Uterus (tissue), 4 donors: ENCODE measurements around the gene TMEM51. TPM values are rescaled to one million over a fixed set of nuclear protein-coding genes. Genes with fewer than 3 reads are reported as not detected.
A peak's percentile ranks its signal among the peaks of the same experiment; 100 is the strongest.

Experiments
- DNase-seq, 2 donors: peaks; one replicate each; pipeline ENCODE4 v3.0.0-alpha.2; 2019 to 2020
- H3K27ac ChIP-seq, 2 donors: fragments of 200-600 bp; sonication (generic); 1 replicate in 1 of 2; 2 replicates in 1 of 2; pipeline ENCODE4 v1.5.1; 2016 to 2018
- H3K27me3 ChIP-seq, 2 donors: fragments of 200-600 bp; sonication (generic); one replicate each; pipeline ENCODE4 v1.5.1; 2018 to 2019; ENCODE audit warnings: control low read depth in 1 of 2
- H3K36me3 ChIP-seq, 2 donors: fragments of 200-600 bp; sonication (generic); one replicate each; pipeline ENCODE4 v1.5.1; 2019; ENCODE audit warnings: control low read depth in 1 of 2
- H3K4me1 ChIP-seq, 2 donors: fragments of 200-600 bp; sonication (generic); one replicate each; pipeline ENCODE4 v1.5.1; 2018 to 2019; ENCODE audit warnings: control low read depth in 1 of 2
- H3K4me3 ChIP-seq, 2 donors: fragments of 200-600 bp; sonication (generic); 1 replicate in 1 of 2; 2 replicates in 1 of 2; pipeline ENCODE4 v1.5.1; 2018 to 2019; ENCODE audit warnings: mild to moderate bottlenecking in 1 of 2
- H3K9me3 ChIP-seq, 2 donors: fragments of 200-600 bp; sonication (generic); one replicate each; pipeline ENCODE4 v1.5.1; 2019; ENCODE audit warnings: control low read depth in 1 of 2
- POLR2A ChIP-seq, 2 donors: fragments of 450-650 bp; IDR thresholded peaks; one replicate each; pipeline ENCODE4 v1.6.1; 2016; ENCODE audit warnings: antibody characterized with exemption in 2 of 2, mild to moderate bottlenecking in 1 of 2, moderate library complexity in 1 of 2
- intact Hi-C: fragments of 100-400 bp; cut with DNase I; formaldehyde crosslinking; loops from one replicate; pipeline ENCODE4 v1.15.1; 2023; ENCODE audit warnings: low total_unique reads
- total RNA-seq, 4 donors: library from RNA; depleted of rRNA in 3 of 4; stranded (reverse); fragments of >200 nt in 3 of 4; gene quantifications; one replicate each; pipeline versions ENCODE4 v1.1.0 to v1.2.4, GENCODE V29; 2014 to 2023
- TF ChIP-seq, protein P1 (sequence below), 4 experiments: fragments of 200-600 bp in 2 of 4; fragments of 450-650 bp in 2 of 4; sonication (generic) in 2 of 4; IDR thresholded peaks; one replicate each; pipeline ENCODE4 v1.5.1; 2016 to 2019; ENCODE audit warnings: antibody characterized with exemption in 4 of 4, mild to moderate bottlenecking in 2 of 4, moderate library complexity in 1 of 4
- donor health status: DM: yes; HTN: yes; CAD: no.

The TMEM51 gene
- total RNA-seq, 4 donors from 2014 or later, result 1.3 to 45.0 (median 9.9) TPM

DNA sequence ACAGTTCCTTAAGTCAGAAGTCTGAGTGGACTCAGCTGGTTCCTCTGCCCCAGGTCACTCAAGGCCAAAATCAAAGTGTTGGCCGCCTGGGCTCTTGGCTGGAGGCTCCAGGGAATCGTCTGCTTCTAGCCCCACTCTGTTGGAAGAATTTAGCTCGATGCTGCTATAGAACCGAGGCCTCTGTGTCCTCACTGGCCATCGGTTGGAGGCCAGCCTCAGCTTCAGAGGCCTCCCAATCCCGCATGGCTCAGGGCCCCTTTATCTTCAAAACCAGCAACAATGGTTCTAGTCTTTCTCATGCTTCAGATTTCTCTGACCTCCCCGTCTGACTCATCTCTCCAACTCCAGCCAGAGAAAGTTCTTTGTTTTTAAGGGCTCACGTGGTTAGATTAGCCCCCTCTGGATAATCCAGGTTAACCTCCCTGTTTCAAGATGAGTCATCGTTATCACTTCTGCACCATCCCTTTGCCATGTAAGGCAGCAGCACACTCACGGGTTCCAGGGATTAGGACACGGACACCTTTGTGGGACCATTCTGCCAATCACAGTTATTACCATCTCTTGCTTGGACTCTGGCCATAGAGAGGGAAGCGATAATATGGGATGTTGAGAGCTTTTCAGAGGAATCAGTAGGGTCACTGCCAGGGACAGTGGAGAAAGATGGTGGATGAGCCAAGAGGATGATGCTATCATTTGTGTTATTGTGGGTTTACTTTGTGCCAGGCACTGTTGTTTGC is 107.0 kb downstream of the TMEM51 start:
- TF ChIP-seq, protein P1, sequence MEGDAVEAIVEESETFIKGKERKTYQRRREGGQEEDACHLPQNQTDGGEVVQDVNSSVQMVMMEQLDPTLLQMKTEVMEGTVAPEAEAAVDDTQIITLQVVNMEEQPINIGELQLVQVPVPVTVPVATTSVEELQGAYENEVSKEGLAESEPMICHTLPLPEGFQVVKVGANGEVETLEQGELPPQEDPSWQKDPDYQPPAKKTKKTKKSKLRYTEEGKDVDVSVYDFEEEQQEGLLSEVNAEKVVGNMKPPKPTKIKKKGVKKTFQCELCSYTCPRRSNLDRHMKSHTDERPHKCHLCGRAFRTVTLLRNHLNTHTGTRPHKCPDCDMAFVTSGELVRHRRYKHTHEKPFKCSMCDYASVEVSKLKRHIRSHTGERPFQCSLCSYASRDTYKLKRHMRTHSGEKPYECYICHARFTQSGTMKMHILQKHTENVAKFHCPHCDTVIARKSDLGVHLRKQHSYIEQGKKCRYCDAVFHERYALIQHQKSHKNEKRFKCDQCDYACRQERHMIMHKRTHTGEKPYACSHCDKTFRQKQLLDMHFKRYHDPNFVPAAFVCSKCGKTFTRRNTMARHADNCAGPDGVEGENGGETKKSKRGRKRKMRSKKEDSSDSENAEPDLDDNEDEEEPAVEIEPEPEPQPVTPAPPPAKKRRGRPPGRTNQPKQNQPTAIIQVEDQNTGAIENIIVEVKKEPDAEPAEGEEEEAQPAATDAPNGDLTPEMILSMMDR (IDR thresholded peaks at IDR 0.05), result no peak
- no peak for TF ChIP-seq POLR2A (IDR thresholded peaks at IDR 0.05)
- Histone ChIP-seq H3K9me3 (no peaks in the 10 kb centered on the region), H3K4me1 (no peaks in the 10 kb centered on the region), H3K4me3 (no peak overlapping the region), H3K36me3 (no peaks in the 10 kb centered on the region), H3K27ac (no peak overlapping the region), H3K27me3 (no peaks in the 10 kb centered on the region)
- intact Hi-C loops, result loop anchor here (10.0 kb wide), 1 partner anchor 106 kb away; the partner anchor contains the start of gene TMEM51
- DNase-seq, result no peak

DNA sequence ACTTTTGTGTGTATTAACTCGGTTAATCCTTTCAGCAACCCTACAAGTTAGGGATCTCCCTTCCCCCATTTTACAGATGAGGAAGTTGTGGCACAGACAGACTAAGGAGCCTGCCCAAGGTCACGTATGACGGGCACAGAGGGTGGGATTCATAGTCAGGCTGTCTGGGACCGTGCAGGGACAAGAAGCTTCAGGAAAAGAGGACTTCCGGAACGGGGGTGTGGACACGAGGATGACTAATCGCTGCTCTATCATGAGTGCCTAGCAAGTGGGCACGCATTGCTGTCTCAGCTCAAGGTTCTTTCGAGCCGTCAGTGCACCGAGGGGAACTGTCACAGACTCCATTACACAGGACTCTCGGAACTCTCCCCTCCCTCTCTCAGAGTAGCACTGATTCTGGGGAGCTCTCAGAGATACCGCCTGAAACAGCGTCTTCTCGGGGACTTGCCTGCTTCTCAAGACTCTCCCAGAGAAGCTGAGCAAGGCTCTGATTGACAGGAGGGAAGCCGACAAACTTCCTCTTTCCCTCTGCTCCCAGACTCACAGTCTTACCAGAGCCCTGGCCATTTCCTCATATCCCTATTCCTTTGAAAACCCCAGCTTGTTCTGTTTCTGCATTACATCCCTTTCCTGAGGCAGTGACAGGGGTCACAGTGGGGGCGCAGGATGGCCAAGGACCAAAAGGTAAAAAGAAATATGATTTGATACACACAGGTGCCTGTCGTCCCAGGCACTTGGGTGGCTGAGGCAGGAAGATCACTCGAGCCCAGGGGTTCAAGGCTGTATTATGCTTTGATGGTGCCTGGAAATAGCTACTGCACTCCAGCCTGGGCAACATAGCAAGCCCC is 107.8 kb downstream of the TMEM51 start:
- intact Hi-C loops, result loop anchor here (10.0 kb wide), 1 partner anchor 107 kb away; the partner anchor contains the start of gene TMEM51
- Histone ChIP-seq H3K4me3 (no peak overlapping the region), H3K4me1 (no peaks in the 10 kb centered on the region), H3K27ac (no peak overlapping the region), H3K36me3 (no peaks in the 10 kb centered on the region), H3K9me3 (no peaks in the 10 kb centered on the region), H3K27me3 (no peaks in the 10 kb centered on the region)
- peak in 1 of 2 donors; percentile 20 for DNase-seq
- TF ChIP-seq, protein P1 (IDR thresholded peaks at IDR 0.05), result no peak
- no peak for TF ChIP-seq POLR2A (IDR thresholded peaks at IDR 0.05)

DNA sequence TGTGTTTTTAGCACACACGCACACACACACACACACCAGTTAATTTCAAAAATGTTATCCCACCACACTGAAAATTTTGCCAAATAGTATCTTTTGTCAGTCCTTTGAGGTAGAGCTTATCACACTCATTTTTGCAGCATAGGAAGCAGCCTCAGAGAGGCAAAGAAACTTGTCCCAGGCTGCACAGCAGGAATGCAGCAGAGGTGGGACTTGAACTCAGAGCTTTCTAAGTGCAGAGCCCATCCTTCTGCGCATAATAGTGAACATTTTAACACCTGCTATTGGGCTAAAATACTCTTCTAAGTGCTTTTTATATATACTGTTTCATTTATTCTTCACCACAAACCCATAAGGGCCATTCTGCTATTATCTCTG is 108.4 kb downstream of the TMEM51 start:
- H3K27me3 ChIP-seq, result no peaks in the 10 kb centered on the region
- no peak overlapping the region for H3K27ac ChIP-seq
- TF ChIP-seq, protein P1 (IDR thresholded peaks at IDR 0.05), result no peak
- TF ChIP-seq POLR2A (IDR thresholded peaks at IDR 0.05), result no peak
- H3K36me3 ChIP-seq, result no peaks in the 10 kb centered on the region
- H3K9me3 ChIP-seq, result no peaks in the 10 kb centered on the region
- no peak overlapping the region for H3K4me3 ChIP-seq
- intact Hi-C loops, result loop anchor here (10.0 kb wide), 1 partner anchor 107 kb away; the partner anchor contains the start of gene TMEM51
- H3K4me1 ChIP-seq, result no peaks in the 10 kb centered on the region
- no peak for DNase-seq

DNA sequence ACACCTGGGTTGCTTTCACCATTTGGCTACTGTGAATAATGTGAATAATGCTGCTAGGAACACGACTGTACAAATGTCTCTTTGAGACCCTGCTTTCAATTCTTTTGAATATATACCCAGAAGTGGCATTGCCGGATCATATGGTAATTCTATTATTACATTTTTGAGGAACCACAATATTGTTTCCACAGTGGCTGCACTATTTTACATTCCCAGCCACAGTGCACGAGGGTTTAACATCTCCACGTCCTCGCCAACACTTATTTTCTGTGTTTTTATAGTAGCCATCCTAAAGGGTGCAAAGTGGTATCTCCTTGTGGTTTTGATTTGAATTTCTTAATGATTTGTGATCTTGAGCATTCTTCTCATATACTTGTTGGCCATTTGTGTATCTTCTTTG is 109.2 kb downstream of the TMEM51 start:
- Histone ChIP-seq H3K27ac (no peak overlapping the region), H3K27me3 (no peaks in the 10 kb centered on the region), H3K9me3 (no peaks in the 10 kb centered on the region), H3K4me1 (no peaks in the 10 kb centered on the region), H3K36me3 (no peaks in the 10 kb centered on the region), H3K4me3 (no peak overlapping the region)
- no peak for TF ChIP-seq POLR2A (IDR thresholded peaks at IDR 0.05)
- TF ChIP-seq, protein P1 (IDR thresholded peaks at IDR 0.05), result no peak
- DNase-seq, result no peak
- intact Hi-C loops, result loop anchor here (10.0 kb wide), 1 partner anchor 108 kb away; the partner anchor contains the start of gene TMEM51

DNA sequence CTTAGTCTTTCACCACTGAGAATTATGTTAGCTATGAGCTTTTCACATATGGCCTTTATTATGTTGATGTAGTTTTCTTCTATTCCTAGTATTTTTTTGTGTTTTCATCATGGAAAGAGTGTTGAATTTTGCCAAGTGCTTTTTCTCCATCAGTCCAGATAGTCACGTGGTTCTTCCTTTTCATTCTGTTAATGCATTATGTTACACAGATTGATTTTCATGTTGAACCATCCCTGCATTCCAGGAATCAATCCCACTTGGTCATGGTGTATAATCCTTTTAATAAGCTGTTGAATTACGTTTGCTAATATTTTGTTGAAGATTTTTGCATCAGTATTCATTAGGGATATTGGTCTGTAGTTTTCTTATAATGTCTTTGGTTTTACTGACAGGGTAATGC is 111.2 kb downstream of the TMEM51 start:
- Histone ChIP-seq H3K4me3 (no peak overlapping the region), H3K27me3 (no peaks in the 10 kb centered on the region), H3K27ac (no peak overlapping the region), H3K4me1 (no peaks in the 10 kb centered on the region), H3K36me3 (no peaks in the 10 kb centered on the region), H3K9me3 (no peaks in the 10 kb centered on the region)
- no peak for DNase-seq
- no peak for TF ChIP-seq POLR2A (IDR thresholded peaks at IDR 0.05)
- TF ChIP-seq, protein P1 (IDR thresholded peaks at IDR 0.05), result no peak
- intact Hi-C loops, result loop anchor here (10.0 kb wide), 1 partner anchor 110 kb away; the partner anchor contains the start of gene TMEM51
